Loucy (cell line): Measurements from ENCODE around the gene OR14A16.

Source experiments
- H2AFZ ChIP-seq: fragments of 200-600 bp; sonication (generic); 2 replicates; pipeline ENCODE4 v1.6.0; 2016; ENCODE audit warnings: antibody characterized with exemption, mild to moderate bottlenecking, low read length, moderate library complexity
- H3F3A ChIP-seq: fragments of 200-600 bp; 2 replicates; pipeline ENCODE4 v1.6.0; 2016; ENCODE audit warnings: antibody characterized with exemption, low read depth, mild to moderate bottlenecking
- H3K27me3 ChIP-seq: fragments of 200-600 bp; sonication (generic); 2 replicates; pipeline ENCODE4 v1.6.1; 2014; ENCODE audit warnings: low read length, mild to moderate bottlenecking; ENCODE audit not compliant: insufficient read depth, poor library complexity, severe bottlenecking
- H3K36me3 ChIP-seq: fragments of 200-600 bp; sonication (generic); 2 replicates; pipeline ENCODE4 v1.6.1; 2016; ENCODE audit warnings: low read length; ENCODE audit not compliant: insufficient read depth
- H3K4me1 ChIP-seq: fragments of 200-600 bp; sonication (generic); 2 replicates; pipeline ENCODE4 v1.5.1; 2014; ENCODE audit warnings: low read length, mild to moderate bottlenecking; ENCODE audit not compliant: insufficient read depth, poor library complexity, severe bottlenecking
- H3K4me2 ChIP-seq: fragments of 200-600 bp; sonication (generic); 2 replicates; pipeline ENCODE4 v1.6.0; 2014; ENCODE audit warnings: antibody characterized with exemption, low read length, low read depth, mild to moderate bottlenecking; ENCODE audit not compliant: poor library complexity, severe bottlenecking
- H3K4me3 ChIP-seq: fragments of 200-600 bp; sonication (generic); 2 replicates; pipeline ENCODE4 v1.5.1; 2014; ENCODE audit warnings: low read length, mild to moderate bottlenecking, mixed read lengths; ENCODE audit not compliant: poor library complexity, severe bottlenecking
- H3K79me2 ChIP-seq: fragments of 200-600 bp; sonication (generic); 2 replicates; pipeline ENCODE4 v1.6.1; 2014; ENCODE audit warnings: low read length; ENCODE audit not compliant: insufficient read depth
- H3K9ac ChIP-seq: fragments of 200-600 bp; sonication (generic); 2 replicates; pipeline ENCODE4 v1.6.0; 2014; ENCODE audit warnings: mild to moderate bottlenecking, low read depth, low read length, moderate library complexity; ENCODE audit not compliant: poor library complexity, severe bottlenecking
- H3K9me2 ChIP-seq: fragments of 200-600 bp; sonication (generic); replicated peaks from 2 replicates; pipeline ENCODE4 v1.6.1; 2016; ENCODE audit warnings: low read depth, low read length, mixed read lengths
- H3K9me3 ChIP-seq: fragments of 200-600 bp; sonication (generic); 2 replicates; pipeline ENCODE4 v1.6.1; 2014; ENCODE audit warnings: mild to moderate bottlenecking, antibody characterized with exemption, low read length, low read depth; ENCODE audit not compliant: insufficient read depth
- H4K20me1 ChIP-seq: fragments of 200-600 bp; sonication (generic); 2 replicates; pipeline ENCODE4 v1.6.0; 2014; ENCODE audit warnings: antibody characterized with exemption, low read length, mild to moderate bottlenecking; ENCODE audit not compliant: insufficient read depth, poor library complexity, severe bottlenecking
- CTCF ChIP-seq: fragments of 200-600 bp; sonication (generic); conservative IDR thresholded peaks from 2 replicates; pipeline ENCODE4 v1.5.1; 2014; ENCODE audit warnings: mild to moderate bottlenecking, antibody characterized with exemption, low read length
- EZH2phosphoT487 ChIP-seq: fragments of 200-600 bp; IDR thresholded peaks from 2 replicates; pipeline ENCODE4 v1.6.1; 2018; ENCODE audit warnings: antibody characterized with exemption, mild to moderate bottlenecking, moderate library complexity, borderline replicate concordance

OR14A16 gene

DNA sequence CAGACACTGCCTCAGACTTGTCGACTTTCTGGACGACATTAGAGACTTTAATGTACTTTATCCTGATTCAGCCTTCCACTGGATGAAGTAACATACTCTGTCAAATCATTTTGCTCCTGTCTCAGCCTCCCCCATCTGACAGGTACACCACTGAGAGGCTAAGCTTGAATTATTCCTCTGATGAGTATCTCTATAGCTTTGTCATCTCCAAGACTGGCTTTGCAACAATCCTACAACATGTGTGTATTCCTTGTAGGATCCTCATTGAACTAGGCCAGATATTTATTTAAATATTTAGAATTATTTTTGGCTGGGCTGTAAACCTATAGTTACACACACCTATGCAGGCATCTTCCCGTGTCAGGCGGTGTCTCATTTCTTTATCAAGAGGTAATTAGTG, 32.0 kb upstream of the OR14A16 start:
- Histone ChIP-seq H3K4me3 (no peak overlapping the region), H2AFZ (no peak overlapping the region), H3K9me2 (no peaks in the 10 kb centered on the region), H3K9me3 (no peaks in the 10 kb centered on the region; the same call in 1 of the 2 replicates), H3K36me3 (no peaks in the 10 kb centered on the region), H3K27me3 (no peaks in the 10 kb centered on the region), H4K20me1 (no peaks in the 10 kb centered on the region), H3K4me2 (no peak overlapping the region), H3K4me1 (no peaks in the 10 kb centered on the region), H3K9ac (no peak overlapping the region), H3F3A (no peaks in the 10 kb centered on the region), H3K79me2 (no peaks in the 10 kb centered on the region)
- no peak for TF ChIP-seq EZH2phosphoT487
- TF ChIP-seq CTCF, result no peak

GRCh38 chr1:247854899-247855545, 31.1 kb upstream of the OR14A16 start:
- H4K20me1 ChIP-seq, result no peaks in the 10 kb centered on the region
- H3K9me3 ChIP-seq, result no peaks in the 10 kb centered on the region; the same call in 1 of the 2 replicates
- H3F3A ChIP-seq, result no peaks in the 10 kb centered on the region
- H3K4me1 ChIP-seq, result no peaks in the 10 kb centered on the region
- no peak overlapping the region for H3K4me2 ChIP-seq
- H3K36me3 ChIP-seq, result no peaks in the 10 kb centered on the region
- no peaks in the 10 kb centered on the region for H3K27me3 ChIP-seq
- H3K9ac ChIP-seq, result no peak overlapping the region
- no peak for TF ChIP-seq EZH2phosphoT487
- TF ChIP-seq CTCF, result no peak
- no peak overlapping the region for H2AFZ ChIP-seq
- H3K79me2 ChIP-seq, result no peaks in the 10 kb centered on the region
- no peak overlapping the region for H3K4me3 ChIP-seq
- no peaks in the 10 kb centered on the region for H3K9me2 ChIP-seq

- Histone ChIP-seq H3K4me1 (no peaks in the 10 kb centered on the region), H3K9ac (no peak overlapping the region), H3K9me3 (no peaks in the 10 kb centered on the region; the same call in 1 of the 2 replicates), H3K4me2 (no peak overlapping the region), H3K9me2 (no peaks in the 10 kb centered on the region), H3K4me3 (no peak overlapping the region), H3K36me3 (no peaks in the 10 kb centered on the region), H3K27me3 (no peaks in the 10 kb centered on the region), H2AFZ (no peak overlapping the region), H3F3A (no peaks in the 10 kb centered on the region), H3K79me2 (no peaks in the 10 kb centered on the region), H4K20me1 (no peaks in the 10 kb centered on the region)
- TF ChIP-seq CTCF (no peak), EZH2phosphoT487 (no peak)
These were observed 25.7 kb upstream of the OR14A16 start for GRCh38 chr1:247849616-247850015.
